Measurements from ENCODE around the gene DPP6.

The DPP6 gene

DNA sequence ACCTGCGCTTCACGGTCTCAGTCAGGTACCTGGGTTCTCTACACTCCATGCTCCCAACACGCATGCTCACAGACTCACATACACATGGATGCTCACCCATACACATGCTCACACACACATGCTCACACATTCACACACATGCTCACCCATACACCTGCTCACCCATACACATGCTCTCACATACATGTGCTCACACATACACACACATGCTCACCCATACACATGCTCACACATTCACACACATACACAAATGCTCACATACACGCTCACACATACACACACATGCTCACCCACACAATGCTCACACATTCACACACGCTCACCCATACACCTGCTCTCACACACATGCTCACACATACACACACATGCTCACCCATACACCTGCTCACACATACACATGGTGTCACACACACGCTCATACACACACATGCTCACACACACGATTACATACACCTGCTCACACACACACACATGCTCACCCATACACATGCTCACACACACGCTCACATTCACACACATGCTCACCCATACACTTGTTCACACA is 830.8 kb downstream of the DPP6 start:
- peak; percentile 0 for DNase-seq (ENCODE audit: low read depth)
- TF ChIP-seq CTCF (conservative IDR thresholded peaks at IDR 0.05; ENCODE audit: control insufficient read depth, insufficient read depth, low read depth, low read length): no peak
- H3K4me3 ChIP-seq (ENCODE audit: control insufficient read depth, low read depth, low read length): no peak overlapping the region

DNA sequence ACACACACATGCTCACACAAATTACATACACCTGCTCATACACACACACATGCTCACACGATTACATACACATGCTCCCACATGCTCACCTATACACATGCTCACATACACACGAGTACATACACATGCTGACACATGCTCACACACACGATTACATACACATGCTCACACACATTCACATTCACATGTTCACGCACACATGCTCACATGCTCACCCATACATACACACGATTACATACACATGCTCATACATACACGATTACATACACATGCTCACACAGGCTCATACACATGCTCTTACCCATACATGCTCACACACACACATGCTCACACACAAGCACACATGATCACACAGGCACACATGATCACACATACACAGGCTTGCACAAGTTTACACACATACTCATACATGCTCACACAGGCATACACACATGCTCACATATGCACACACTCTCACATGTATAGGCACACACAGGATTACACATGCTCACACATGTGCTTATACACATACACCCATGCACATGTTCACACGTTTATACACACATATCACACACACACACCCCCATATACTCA is 832.2 kb downstream of the DPP6 start:
- no peak for DNase-seq (ENCODE audit: low read depth)
- TF ChIP-seq CTCF (conservative IDR thresholded peaks at IDR 0.05; ENCODE audit: control insufficient read depth, insufficient read depth, low read depth, low read length): no peak
- H3K4me3 ChIP-seq (ENCODE audit: control insufficient read depth, low read depth, low read length): no peak overlapping the region

DNA sequence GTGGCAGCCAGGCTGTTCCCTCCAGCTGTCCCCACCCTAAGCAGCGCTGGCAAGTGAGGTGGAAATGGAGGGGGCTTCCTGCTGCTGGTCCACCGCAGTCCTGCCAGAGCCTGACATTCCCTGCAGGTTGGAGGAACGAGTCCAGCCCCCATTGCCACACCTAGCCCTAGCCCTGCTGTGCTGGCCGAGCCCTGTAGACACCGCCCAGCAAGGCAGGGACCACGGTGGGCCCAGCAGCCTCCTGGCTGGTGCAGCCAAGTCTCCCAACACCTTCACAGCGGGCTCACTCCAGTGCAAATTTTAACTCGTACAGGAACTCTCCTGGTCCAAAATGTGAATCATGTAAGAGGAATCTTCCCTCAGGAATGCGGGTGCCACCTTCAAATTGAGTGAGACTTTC is 834.4 kb downstream of the DPP6 start:
- no peak for DNase-seq (ENCODE audit: low read depth)
- H3K4me3 ChIP-seq (ENCODE audit: control insufficient read depth, low read depth, low read length): no peak overlapping the region
- no peak for TF ChIP-seq CTCF (conservative IDR thresholded peaks at IDR 0.05; ENCODE audit: control insufficient read depth, insufficient read depth, low read depth, low read length)

DNA sequence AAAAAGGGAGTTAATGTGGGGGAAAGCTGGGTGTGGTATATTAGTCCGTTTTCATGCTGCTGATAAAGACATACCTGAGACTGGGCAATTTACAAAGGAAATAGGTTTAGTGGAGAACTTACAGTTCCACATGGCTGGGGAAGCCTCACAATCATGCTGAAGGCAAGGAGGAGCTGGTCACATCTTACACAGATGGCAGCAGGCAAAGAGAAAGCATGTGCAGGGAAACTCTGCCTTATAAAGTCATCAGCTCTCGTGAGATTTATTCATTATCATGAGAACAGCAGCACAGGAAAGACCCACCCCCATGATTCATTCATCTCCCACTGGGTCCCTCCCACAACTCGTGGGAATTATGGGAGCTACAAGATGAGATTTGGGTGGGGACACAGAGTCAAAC is 836.5 kb downstream of the DPP6 start:
- DNase-seq (ENCODE audit: low read depth): no peak
- no peak for TF ChIP-seq CTCF (conservative IDR thresholded peaks at IDR 0.05; ENCODE audit: control insufficient read depth, insufficient read depth, low read depth, low read length)
- no peak overlapping the region for H3K4me3 ChIP-seq (ENCODE audit: control insufficient read depth, low read depth, low read length)

GRCh38 chr7:154892459-154892858 is 840.3 kb downstream of the DPP6 start:
- H3K4me3 ChIP-seq (ENCODE audit: control insufficient read depth, low read depth, low read length): no peak overlapping the region
- no peak for DNase-seq (ENCODE audit: low read depth)
- no peak for TF ChIP-seq CTCF (conservative IDR thresholded peaks at IDR 0.05; ENCODE audit: control insufficient read depth, insufficient read depth, low read depth, low read length)

DNA sequence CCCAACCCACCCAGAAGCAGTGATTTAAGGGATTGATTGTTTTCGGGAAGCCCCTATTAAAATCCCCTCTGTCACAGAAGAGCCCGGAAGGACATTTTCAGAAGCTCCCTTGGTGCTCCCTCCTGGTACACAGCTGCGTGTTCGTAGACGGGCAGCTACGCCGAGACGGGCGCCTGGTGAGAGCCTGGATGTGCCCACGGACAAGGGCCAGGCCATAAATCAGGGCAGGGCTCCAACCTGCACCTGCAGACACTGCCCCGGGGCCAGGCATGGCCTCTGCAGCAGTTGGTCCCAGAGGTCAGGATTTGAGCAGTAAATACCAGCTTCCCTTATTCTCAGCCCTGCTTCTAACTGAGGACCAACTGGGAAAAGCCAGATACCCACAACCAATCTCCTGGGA is 843.9 kb downstream of the DPP6 start:
- no peak for TF ChIP-seq CTCF (conservative IDR thresholded peaks at IDR 0.05; ENCODE audit: control insufficient read depth, insufficient read depth, low read depth, low read length)
- DNase-seq (ENCODE audit: low read depth): no peak
- H3K4me3 ChIP-seq (ENCODE audit: control insufficient read depth, low read depth, low read length): no peak overlapping the region

Data from fibroblast of mammary gland (primary cell).